GM19455 (cell line): ENCODE measurements around the gene FGGY.

Experiments used
- ATAC-seq: cut with Tn5 transposase; IDR thresholded peaks from one replicate; pipeline ENCODE4 v1.9.1; 2021; ENCODE audit not compliant: unreplicated experiment

FGGY gene

DNA sequence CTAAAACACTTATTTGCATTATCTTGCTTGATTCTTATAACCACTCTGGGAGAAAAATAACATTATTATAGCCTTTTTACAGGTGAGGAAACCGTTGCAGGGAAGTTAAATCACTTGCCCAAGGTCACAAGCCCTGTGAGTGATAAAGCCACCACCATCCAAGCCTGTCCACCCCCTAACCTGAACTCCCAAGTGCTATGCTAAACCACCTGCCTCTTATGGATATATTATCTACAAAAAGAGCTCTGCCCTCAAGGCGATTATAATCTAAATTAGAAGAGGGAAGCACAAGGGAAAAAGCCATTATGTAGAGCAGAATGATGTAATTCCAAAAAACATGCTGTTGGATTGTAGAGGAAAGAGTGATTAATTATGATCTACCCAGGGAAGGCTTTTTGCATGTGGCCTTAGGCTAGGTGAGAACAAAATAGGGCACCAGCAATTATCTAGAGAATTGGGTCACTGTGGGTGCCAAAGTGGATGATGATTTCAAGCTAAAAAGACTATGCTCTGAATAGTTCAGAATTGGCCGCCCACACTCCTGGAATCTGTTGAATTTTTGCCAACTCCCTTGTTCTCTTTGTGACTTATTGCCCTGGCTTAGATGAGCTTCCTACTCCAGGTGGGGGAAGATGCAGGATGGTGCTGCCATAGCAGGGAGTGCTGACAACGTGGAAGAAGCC lies 205.3 kb downstream of the FGGY start:
- ATAC-seq = no peak

DNA sequence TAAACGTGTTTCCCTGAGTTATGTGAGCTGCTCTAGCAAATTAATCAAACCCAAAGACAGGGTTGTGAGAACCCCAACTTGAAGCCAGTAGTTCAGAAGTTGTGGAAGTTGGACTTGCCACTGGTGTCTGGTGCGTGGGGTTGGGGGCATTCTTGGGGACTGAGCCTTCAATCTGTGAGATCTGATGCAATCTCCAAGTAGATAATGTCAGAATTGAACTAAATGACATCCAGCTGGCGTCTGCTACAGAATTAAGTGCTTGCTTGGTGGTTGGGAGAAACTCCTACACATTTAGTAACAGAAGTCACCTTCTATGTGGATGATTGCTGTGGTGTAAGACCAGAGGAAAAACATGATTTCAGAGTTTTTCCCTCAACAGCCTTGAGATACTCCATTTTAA lies 207.4 kb downstream of the FGGY start:
- no peak for ATAC-seq

GRCh38 chr1:59505596-59506028 lies 208.7 kb downstream of the FGGY start:
- no peak for ATAC-seq

GRCh38 chr1:59506952-59507351 lies 210.1 kb downstream of the FGGY start:
- ATAC-seq = peak; percentile 80

DNA sequence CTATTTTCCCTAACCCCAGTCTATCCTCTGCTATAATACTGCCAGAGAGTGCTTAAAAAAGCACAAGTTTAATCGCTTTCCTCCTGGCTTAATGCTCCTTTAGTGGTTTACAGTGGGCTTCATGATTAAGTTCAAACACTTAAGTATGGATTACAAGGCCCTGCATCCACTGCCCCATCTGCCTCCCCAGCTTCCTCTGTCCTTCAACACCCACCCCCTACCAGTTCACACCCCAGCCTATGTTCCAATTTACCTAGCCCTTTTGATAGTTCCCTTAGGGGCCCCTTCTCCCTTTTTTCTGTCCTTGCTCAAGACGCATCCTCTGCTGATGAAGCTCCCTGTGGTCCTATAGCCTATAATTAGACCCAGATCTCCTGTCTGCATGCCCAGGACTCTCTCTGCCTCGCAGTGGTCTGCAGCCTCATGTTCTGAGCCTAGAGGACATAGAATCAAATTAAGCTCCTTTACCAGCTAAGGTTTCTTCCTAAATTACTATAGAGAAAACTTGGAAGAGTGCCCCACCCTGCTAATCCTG lies 212.5 kb downstream of the FGGY start:
- ATAC-seq = no peak

DNA sequence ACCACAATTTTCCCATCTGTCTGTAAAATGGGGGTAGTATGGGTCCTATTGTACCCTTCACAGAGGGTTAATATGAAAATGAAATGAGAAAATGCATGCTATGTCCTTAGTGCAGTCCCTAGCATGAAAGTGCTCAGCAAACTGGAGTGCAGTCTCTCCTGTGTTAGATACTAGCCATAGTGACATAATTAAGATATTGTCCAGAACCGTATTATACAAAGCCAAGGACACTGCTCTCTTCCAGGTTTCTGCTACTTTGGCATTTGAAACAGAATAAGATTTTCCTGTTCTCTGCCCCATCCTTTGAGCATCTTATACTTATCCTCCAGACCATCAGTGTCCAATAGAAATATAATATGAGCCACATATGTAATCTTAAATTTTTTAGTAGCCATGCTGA lies 213.4 kb downstream of the FGGY start:
- no peak for ATAC-seq

DNA sequence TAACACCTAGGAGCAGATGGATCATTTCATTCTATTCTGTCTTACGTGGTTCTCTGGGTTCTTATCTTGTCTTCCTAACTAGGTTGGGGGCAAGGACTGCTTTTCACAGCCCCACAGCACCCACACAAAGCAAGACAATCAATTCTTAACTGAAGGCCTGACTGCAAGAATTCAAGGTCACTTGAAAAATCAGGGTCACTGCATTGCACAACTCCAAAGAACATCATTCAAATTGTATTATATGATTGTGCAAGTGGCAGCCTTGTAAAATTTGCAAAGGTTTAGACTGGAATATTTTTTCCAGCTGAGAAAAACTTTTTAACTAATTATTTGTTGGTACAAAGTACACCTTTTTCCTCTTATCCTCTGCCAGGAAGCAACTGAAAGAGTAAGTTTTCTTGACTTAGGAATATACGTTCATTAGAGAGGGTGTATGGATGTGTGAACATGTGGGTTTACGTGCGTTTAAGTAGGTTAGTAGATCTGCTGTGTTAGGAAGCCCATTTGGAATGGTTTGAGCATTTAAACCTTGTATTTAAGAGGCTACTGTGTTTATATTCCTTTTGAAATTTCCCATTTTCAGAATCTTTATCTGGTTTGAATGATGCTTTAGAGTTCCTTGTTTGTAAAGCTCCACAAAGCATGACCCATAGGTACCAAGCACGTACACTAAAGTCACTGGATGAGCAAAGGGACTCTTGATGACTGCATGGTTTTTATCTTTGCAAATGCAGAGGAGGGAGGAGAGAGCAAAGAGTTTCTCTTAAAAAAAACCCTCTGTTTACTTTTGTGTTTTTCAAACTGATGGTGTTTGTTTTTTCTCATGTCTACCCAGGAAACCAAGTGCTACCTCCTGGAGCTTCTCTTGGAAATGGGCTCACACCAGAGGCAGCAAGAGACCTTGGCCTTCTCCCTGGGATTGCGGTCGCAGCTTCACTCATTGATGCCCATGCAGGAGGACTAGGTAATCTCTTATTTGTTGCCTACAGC lies 214.9 kb downstream of the FGGY start:
- no peak for ATAC-seq

GRCh38 chr1:59512702-59513101 lies 215.8 kb downstream of the FGGY start:
- ATAC-seq = no peak

GRCh38 chr1:59514061-59514909 lies 217.4 kb downstream of the FGGY start:
- ATAC-seq = no peak

DNA sequence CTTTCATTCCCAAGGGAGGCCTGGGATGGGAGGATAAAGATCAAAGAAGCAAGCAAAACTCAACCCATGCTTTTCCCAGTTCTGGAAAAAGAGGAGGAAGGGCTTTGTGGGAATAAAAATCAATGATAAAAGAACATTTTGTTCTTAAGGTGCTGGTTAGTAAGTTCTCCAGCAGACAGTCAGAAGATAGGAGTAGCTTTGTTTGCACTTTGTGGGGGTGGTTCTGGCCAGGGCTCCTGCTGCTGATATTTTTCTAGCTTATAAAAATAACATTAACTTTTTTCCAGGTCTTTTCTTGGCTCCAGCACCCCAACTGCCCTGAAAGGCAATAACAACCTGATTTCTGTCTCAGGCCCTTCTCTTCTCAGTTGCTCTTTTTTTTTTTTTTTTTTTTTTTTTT lies 220.0 kb downstream of the FGGY start:
- no peak for ATAC-seq

- no peak for ATAC-seq
Observed at GRCh38 chr1:59520194-59520593, 223.3 kb downstream of the FGGY start.

GRCh38 chr1:59520827-59521418 lies 224.0 kb downstream of the FGGY start:
- no peak for ATAC-seq

DNA sequence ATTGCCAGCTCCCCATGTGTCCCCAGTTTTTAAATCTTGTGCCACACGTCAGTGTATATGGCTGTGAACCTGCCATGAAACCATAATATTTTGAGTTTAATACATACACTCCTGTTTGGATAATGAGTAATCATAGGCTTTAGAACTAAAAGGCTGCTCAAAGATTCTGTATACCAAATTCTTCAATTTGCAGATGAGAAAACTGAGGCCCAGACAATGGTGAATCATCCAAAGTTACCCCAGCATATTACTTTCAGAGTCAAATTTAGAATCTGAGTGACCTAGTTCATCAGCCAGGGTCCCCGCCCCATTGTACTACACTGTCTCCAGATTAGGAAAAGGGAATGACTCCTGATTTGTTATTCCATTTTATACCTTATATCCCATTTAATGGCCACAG lies 224.6 kb downstream of the FGGY start:
- no peak for ATAC-seq

DNA sequence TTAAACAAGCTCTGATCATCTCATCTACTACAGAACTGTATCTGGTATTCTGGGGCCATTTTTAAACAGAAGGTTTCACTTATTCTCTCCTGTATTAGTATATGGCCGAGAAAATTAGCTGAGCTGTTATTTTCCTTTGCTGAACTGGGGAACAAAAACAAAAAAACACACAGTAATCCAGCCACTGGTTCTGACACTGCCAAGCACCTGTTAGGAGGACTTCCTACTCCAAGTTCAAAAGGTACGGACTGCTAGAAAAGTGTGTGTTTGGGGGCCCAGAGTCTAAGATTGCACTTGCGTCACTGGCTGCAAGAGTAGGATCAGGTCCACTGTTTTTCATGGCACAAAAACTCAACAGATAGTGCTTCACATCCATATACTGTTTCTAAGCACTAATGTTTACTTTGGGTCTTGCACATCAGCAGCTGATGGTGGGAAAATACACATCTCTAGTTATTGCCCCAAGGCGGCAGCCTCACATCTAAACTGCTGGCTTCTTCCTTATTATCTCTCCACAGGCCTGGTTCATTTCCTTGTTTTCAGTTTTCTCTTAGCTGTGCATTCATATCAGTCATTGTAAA lies 226.1 kb downstream of the FGGY start:
- ATAC-seq = no peak

- no peak for ATAC-seq
Observed at GRCh38 chr1:59523745-59524450, 227.0 kb downstream of the FGGY start.

- ATAC-seq = no peak
Observed at GRCh38 chr1:59526240-59526639, 229.3 kb downstream of the FGGY start.

DNA sequence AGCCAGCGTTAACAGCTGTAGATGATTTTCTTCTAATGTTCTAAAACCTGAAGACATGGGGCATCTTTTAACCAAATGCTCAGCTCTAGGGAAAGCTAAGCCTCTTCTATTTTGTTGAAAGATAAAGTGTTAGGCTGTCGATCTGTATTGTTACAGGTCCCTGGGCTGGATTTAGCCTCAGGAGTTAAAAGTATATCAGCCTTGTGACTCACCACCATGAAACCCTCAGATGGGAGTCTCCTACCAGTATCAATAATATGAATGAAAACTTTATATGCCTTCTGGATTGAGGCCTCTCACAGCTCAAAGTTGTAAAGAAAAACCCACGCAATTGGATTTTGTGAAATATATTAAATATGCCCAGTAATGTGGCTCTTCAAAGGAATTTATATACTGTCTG lies 231.6 kb downstream of the FGGY start:
- ATAC-seq = no peak

DNA sequence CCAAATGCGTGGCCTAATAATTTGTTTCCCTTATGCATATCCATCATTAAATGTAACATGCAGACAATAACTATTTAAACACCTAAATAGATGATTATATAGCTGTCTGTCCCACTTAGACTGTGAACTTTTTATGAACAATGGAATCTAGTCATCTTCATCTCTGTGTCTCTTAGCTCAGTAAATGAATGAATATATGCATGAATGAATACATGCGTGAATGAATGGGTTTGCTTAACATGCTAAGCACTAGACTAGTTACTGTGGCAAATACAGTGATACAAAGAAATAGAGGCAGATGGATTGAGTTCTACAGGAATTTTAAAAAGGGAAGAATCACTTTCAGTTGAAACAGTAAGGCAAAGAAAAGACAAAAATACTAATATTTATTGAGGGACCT lies 232.0 kb downstream of the FGGY start:
- ATAC-seq = no peak

- ATAC-seq = no peak
Observed at GRCh38 chr1:59530119-59530518, 233.2 kb downstream of the FGGY start.

DNA sequence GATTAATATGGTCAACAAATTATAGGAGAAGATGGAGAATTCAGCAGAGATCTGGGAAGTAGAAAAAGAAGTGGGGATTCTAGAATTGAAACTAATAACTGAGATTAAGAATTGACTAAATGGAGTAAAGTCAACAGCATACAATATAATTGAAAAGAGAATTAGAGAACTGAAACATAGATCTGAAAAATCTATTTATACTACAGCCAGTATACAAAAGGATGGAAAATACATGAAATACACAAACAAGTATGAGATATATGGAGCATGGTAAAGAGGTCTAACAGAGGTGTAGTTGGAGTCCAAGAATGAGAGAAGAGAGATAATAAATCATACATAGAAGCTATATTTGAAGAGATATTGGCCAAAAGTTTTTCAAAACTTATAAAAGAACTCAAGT lies 235.2 kb downstream of the FGGY start:
- ATAC-seq = no peak
